Common myeloid progenitor, CD34-positive (primary cell): Measurements from ENCODE around the gene DIS3L2.

Experiments
- CTCF ChIA-PET: fragments of 350-600 bp; sonication (Branson Sonifier 250); formaldehyde crosslinking; loops from one replicate; lab custom pipeline; 2021; ENCODE audit warnings: antibody characterized with exemption; lab: Charles Lee
- POLR2A ChIA-PET: fragments of 350-600 bp; sonication (Branson Sonifier 250); formaldehyde crosslinking; loops from one replicate; lab custom pipeline; 2021; ENCODE audit warnings: antibody characterized with exemption; lab: Charles Lee
- DNase-seq, 3 donors: peaks; one replicate each; pipeline versions ENCODE4 v3.0.0 to v3.0.0-alpha.2; 2013
- H3K27ac ChIP-seq, 2 experiments: 1 replicate in 1 of 2; 2 replicates in 1 of 2; pipeline ENCODE4 v1.7.0; 2013; ENCODE audit warnings: inconsistent platforms in 2 of 2, low read length in 2 of 2, mild to moderate bottlenecking in 2 of 2, low read depth in 1 of 2, moderate library complexity in 1 of 2; ENCODE audit not compliant: severe bottlenecking in 2 of 2, insufficient read depth in 1 of 2, poor library complexity in 1 of 2
- H3K27me3 ChIP-seq, 5 experiments: replicated peaks in 2 of 5; 1 replicate in 3 of 5; 2 replicates in 2 of 5; pipeline versions ENCODE4 v1.6.1 to v1.7.0; 2013; ENCODE audit warnings: low read length in 4 of 5, mild to moderate bottlenecking in 2 of 5, moderate library complexity in 2 of 5, inconsistent platforms in 1 of 5; ENCODE audit not compliant: insufficient read depth in 5 of 5, control insufficient read depth in 4 of 5
- H3K36me3 ChIP-seq, 4 experiments: 1 replicate in 2 of 4; 2 replicates in 2 of 4; pipeline versions ENCODE4 v1.6.1 to v1.7.0; 2013; ENCODE audit warnings: low read length in 3 of 4, control low read depth in 1 of 4, mild to moderate bottlenecking in 1 of 4; ENCODE audit not compliant: control insufficient read depth in 4 of 4, insufficient read depth in 4 of 4
- H3K4me1 ChIP-seq, 4 experiments: 1 replicate in 3 of 4; 2 replicates in 1 of 4; pipeline versions ENCODE4 v1.6.1 to v1.7.1; 2013; ENCODE audit warnings: low read length in 3 of 4, mild to moderate bottlenecking in 3 of 4, control low read depth in 1 of 4, inconsistent platforms in 1 of 4, moderate library complexity in 1 of 4; ENCODE audit not compliant: control insufficient read depth in 4 of 4, insufficient read depth in 4 of 4; ENCODE audit errors: control extremely low read depth in 1 of 4
- H3K4me3 ChIP-seq, 7 experiments: 1 replicate in 4 of 7; 2 replicates in 3 of 7; pipeline versions ENCODE4 v1.5.1 to v1.7.0; 2013; ENCODE audit warnings: mild to moderate bottlenecking in 7 of 7, low read length in 6 of 7, moderate library complexity in 6 of 7, inconsistent platforms in 2 of 7, low read depth in 2 of 7, control low read depth in 1 of 7; ENCODE audit not compliant: insufficient read depth in 4 of 7, control insufficient read depth in 1 of 7; ENCODE audit errors: extremely low read depth in 1 of 7
- H3K9me3 ChIP-seq, 5 experiments: 1 replicate in 4 of 5; 2 replicates in 1 of 5; pipeline versions ENCODE4 v1.6.1 to v1.7.1; 2013; ENCODE audit warnings: low read length in 4 of 5, mild to moderate bottlenecking in 2 of 5, inconsistent platforms in 1 of 5, low read depth in 1 of 5, moderate library complexity in 1 of 5; ENCODE audit not compliant: control insufficient read depth in 4 of 5, insufficient read depth in 2 of 5; ENCODE audit errors: control extremely low read depth in 1 of 5
- WGBS: methylation state at CpG from one replicate; pipeline ENCODE4 v1.1.5; 2013; ENCODE audit not compliant: insufficient coverage; 5-methylcytosine and 5-hydroxymethylcytosine counted together

DIS3L2 gene

GRCh38 chr2:232088771-232089170, 127.3 kb downstream of the DIS3L2 start:
- DNase-seq: peak in 1 of 3 donors; percentile 4
- Histone ChIP-seq H3K9me3 (peaks cover 0 to 4% (median 0%) of the 10 kb centered on the region in 5 experiments), H3K27me3 (no peaks in the 10 kb centered on the region), H3K27ac (no peak overlapping the region), H3K4me1 (peaks cover 0 to 1% (median 0%) of the 10 kb centered on the region in 4 experiments), H3K4me3 (no peak overlapping the region), H3K36me3 (peaks cover 0 to 15% (median 5%) of the 10 kb centered on the region in 4 experiments)
- CTCF ChIA-PET: no interaction called here
- 97% methylated on average over 3 of the region's 5 CpGs for WGBS
- POLR2A ChIA-PET: no interaction called here

GRCh38 chr2:232094201-232094600, 132.7 kb downstream of the DIS3L2 start:
- CTCF ChIA-PET: no interaction called here
- Histone ChIP-seq H3K4me1 (no peaks in the 10 kb centered on the region), H3K9me3 (peaks cover 1 to 35% (median 5%) of the 10 kb centered on the region in 5 experiments), H3K27ac (no peak overlapping the region), H3K36me3 (peaks cover 7 to 30% (median 13%) of the 10 kb centered on the region in 4 experiments), H3K4me3 (no peak overlapping the region), H3K27me3 (no peaks in the 10 kb centered on the region)
- 100% methylated on average over 3 of the region's 3 CpGs for WGBS
- POLR2A ChIA-PET: no interaction called here
- DNase-seq: no peak

- CTCF ChIA-PET: no interaction called here
- H3K27me3 ChIP-seq: no peaks in the 10 kb centered on the region
- no peak overlapping the region for H3K4me3 ChIP-seq
- H3K36me3 ChIP-seq: peaks cover 7 to 25% (median 12%) of the 10 kb centered on the region in 4 experiments
- POLR2A ChIA-PET: no interaction called here
- H3K9me3 ChIP-seq: peaks cover 3 to 36% (median 5%) of the 10 kb centered on the region in 5 experiments
- no peak overlapping the region for H3K27ac ChIP-seq
- no peak for DNase-seq
- no peaks in the 10 kb centered on the region for H3K4me1 ChIP-seq
These were observed 133.4 kb downstream of the DIS3L2 start for GRCh38 chr2:232094883-232095282.

- CTCF ChIA-PET: no interaction called here
- Histone ChIP-seq H3K4me1 (no peaks in the 10 kb centered on the region), H3K27ac (no peak overlapping the region), H3K27me3 (no peaks in the 10 kb centered on the region), H3K9me3 (peaks cover 3 to 36% (median 9%) of the 10 kb centered on the region in 5 experiments), H3K4me3 (no peak overlapping the region), H3K36me3 (peaks cover 5 to 23% (median 12%) of the 10 kb centered on the region in 4 experiments)
- WGBS: 100% methylated on average over 1 of the region's 1 CpG
- DNase-seq: no peak
- POLR2A ChIA-PET: no interaction called here
These were observed 135.7 kb downstream of the DIS3L2 start for GRCh38 chr2:232097260-232097659.

GRCh38 chr2:232097758-232098157, 136.2 kb downstream of the DIS3L2 start:
- Histone ChIP-seq H3K27me3 (no peaks in the 10 kb centered on the region), H3K4me1 (no peaks in the 10 kb centered on the region), H3K36me3 (peaks cover 5 to 23% (median 12%) of the 10 kb centered on the region in 4 experiments), H3K4me3 (no peak overlapping the region), H3K27ac (no peak overlapping the region), H3K9me3 (peaks cover 3 to 36% (median 9%) of the 10 kb centered on the region in 5 experiments)
- ChIA-PET CTCF (no interaction called here), POLR2A (no interaction called here)
- 88% methylated on average over 5 of the region's 6 CpGs for WGBS
- DNase-seq: no peak

- Histone ChIP-seq H3K27ac (no peak overlapping the region), H3K36me3 (peaks cover 3 to 11% (median 7%) of the 10 kb centered on the region in 4 experiments), H3K4me3 (no peak overlapping the region), H3K27me3 (no peaks in the 10 kb centered on the region), H3K9me3 (peaks cover 0 to 14% (median 5%) of the 10 kb centered on the region in 5 experiments), H3K4me1 (no peaks in the 10 kb centered on the region)
- WGBS: 100% methylated on average over 2 of the region's 4 CpGs
- DNase-seq: no peak
- CTCF ChIA-PET: no interaction called here
- POLR2A ChIA-PET: no interaction called here
These were observed 140.9 kb downstream of the DIS3L2 start for GRCh38 chr2:232102380-232102779.

- POLR2A ChIA-PET: no interaction called here
- Histone ChIP-seq H3K36me3 (peaks cover 0 to 4% (median 3%) of the 10 kb centered on the region in 4 experiments), H3K9me3 (peaks cover 0 to 7% (median 3%) of the 10 kb centered on the region in 5 experiments), H3K27me3 (no peaks in the 10 kb centered on the region), H3K4me1 (no peaks in the 10 kb centered on the region), H3K4me3 (no peak overlapping the region), H3K27ac (no peak overlapping the region)
- WGBS: 100% methylated on average over 2 of the region's 2 CpGs
- no peak for DNase-seq
- CTCF ChIA-PET: no interaction called here
These were observed 141.7 kb downstream of the DIS3L2 start for GRCh38 chr2:232103140-232103737.
